Right lobe of liver (tissue), 6 donors: ENCODE results near the gene UAP1L1. TPM values are rescaled to one million over a fixed set of nuclear protein-coding genes. Genes with fewer than 3 reads are reported as not detected.
"Not testable (repeated sequence)": the region's sequence is repeated elsewhere in the genome, so short reads cannot be mapped to it uniquely, and the experiment has no call there.

Experiments
- ATAC-seq, 4 donors: fragments of 200-7000 bp; cut with Tn5 transposase; one replicate each; pipeline ENCODE4 v1.9.1; 2020; ENCODE audit warnings: mild to moderate bottlenecking in 4 of 4, moderate library complexity in 4 of 4
- DNase-seq, 3 donors: peaks; one replicate each; pipeline ENCODE4 v3.0.0-alpha.2; 2020
- H3K27ac ChIP-seq, 3 donors: fragments of 200-600 bp; one replicate each; pipeline ENCODE4 v1.8.0; 2022
- H3K27me3 ChIP-seq, 2 donors: fragments of 200-600 bp; one replicate each; pipeline ENCODE4 v1.8.0; 2022
- H3K36me3 ChIP-seq, 4 donors: fragments of 200-600 bp; sonication (generic) in 1 of 4; one replicate each; pipeline versions ENCODE4 v1.5.1 to v1.8.0; 2017 to 2022; ENCODE audit warnings: control low read depth in 1 of 4
- H3K4me1 ChIP-seq, 4 donors: fragments of 200-600 bp; sonication (generic) in 1 of 4; one replicate each; pipeline versions ENCODE4 v1.5.1 to v1.8.0; 2017 to 2022; ENCODE audit warnings: control low read depth in 1 of 4
- H3K4me3 ChIP-seq, 3 donors: fragments of 200-600 bp; one replicate each; pipeline ENCODE4 v1.8.0; 2022
- H3K9me3 ChIP-seq, 4 donors: fragments of 200-600 bp; sonication (generic) in 1 of 4; one replicate each; pipeline versions ENCODE4 v1.5.1 to v1.8.0; 2017 to 2022; ENCODE audit warnings: control low read depth in 1 of 4
- POLR2A ChIP-seq: fragments of 450-650 bp; IDR thresholded peaks from one replicate; pipeline ENCODE4 v1.6.1; 2017; ENCODE audit warnings: antibody characterized with exemption, mild to moderate bottlenecking
- WGBS: methylation state at CpG from one replicate; pipeline ENCODE4 v1.1.6; 2018; ENCODE audit warnings: low coverage, low lambda C conversion rate; ENCODE audit not compliant: insufficient coverage; ENCODE audit errors: missing lambda C conversion rate; 5-methylcytosine and 5-hydroxymethylcytosine counted together
- intact Hi-C, 2 donors: fragments of 100-400 bp; cut with DNase I; formaldehyde crosslinking; loops; one replicate each; pipeline versions ENCODE4 v1.11.2 to v1.14.1; 2022
- total RNA-seq, 6 experiments: library from RNA; depleted of rRNA in 2 of 6; stranded (reverse); fragments of >200 nt in 2 of 6; fragmentation: NEBNext Ultra II Directional in 3 of 6; extraction: Animal tissue kit (Norgen Biotek cat#: 25700) in 3 of 6; gene quantifications; one replicate each; pipeline versions ENCODE4 v1.1.0 to v1.2.4, GENCODE V29; 2016 to 2023
- TF ChIP-seq, protein P1 (sequence below), 4 donors: fragments of 200-600 bp in 3 of 4; fragments of 450-650 bp in 1 of 4; IDR thresholded peaks; one replicate each; pipeline versions ENCODE4 v1.5.1 to v1.8.0; 2016 to 2022; ENCODE audit warnings: antibody characterized with exemption in 4 of 4, mild to moderate bottlenecking in 2 of 4
- donor health status: DM: no; HTN: yes; CAD: no.
- donor health status: DM: no; HTN: no; CAD: no.
- donor health status: DM: no; HTN: no; CAD: no.
- donor health status: DM: no; HTN: yes; CAD: no.
- donor health status: DM: no; HTN: yes; CAD: no.

The UAP1L1 gene
- total RNA-seq, 6 experiments from 2014 or later = 1.3 to 4.9 (median 1.9) TPM

- Histone ChIP-seq H3K27me3 (no peaks in the 10 kb centered on the region), H3K9me3 (no peaks in the 10 kb centered on the region), H3K4me1 (no peaks in the 10 kb centered on the region), H3K4me3 (no peak overlapping the region), H3K27ac (no peak overlapping the region), H3K36me3 (no peaks in the 10 kb centered on the region)
- WGBS = 73% methylated on average over 8 of the region's 15 CpGs
- TF ChIP-seq, protein P1, sequence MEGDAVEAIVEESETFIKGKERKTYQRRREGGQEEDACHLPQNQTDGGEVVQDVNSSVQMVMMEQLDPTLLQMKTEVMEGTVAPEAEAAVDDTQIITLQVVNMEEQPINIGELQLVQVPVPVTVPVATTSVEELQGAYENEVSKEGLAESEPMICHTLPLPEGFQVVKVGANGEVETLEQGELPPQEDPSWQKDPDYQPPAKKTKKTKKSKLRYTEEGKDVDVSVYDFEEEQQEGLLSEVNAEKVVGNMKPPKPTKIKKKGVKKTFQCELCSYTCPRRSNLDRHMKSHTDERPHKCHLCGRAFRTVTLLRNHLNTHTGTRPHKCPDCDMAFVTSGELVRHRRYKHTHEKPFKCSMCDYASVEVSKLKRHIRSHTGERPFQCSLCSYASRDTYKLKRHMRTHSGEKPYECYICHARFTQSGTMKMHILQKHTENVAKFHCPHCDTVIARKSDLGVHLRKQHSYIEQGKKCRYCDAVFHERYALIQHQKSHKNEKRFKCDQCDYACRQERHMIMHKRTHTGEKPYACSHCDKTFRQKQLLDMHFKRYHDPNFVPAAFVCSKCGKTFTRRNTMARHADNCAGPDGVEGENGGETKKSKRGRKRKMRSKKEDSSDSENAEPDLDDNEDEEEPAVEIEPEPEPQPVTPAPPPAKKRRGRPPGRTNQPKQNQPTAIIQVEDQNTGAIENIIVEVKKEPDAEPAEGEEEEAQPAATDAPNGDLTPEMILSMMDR (IDR thresholded peaks at IDR 0.05) = no peak
- TF ChIP-seq POLR2A = no peak
- intact Hi-C loops = no loop called here
- no peak for DNase-seq
- ATAC-seq = no peak
Measured at GRCh38 chr9:137062384-137062783, 14.9 kb upstream of the UAP1L1 start.

- ATAC-seq, H3K4me3 ChIP-seq, H3K27me3 ChIP-seq, H3K27ac ChIP-seq, H3K9me3 ChIP-seq, intact Hi-C loops, H3K4me1 ChIP-seq, H3K36me3 ChIP-seq, DNase-seq: not testable (repeated sequence)
- no CpG with 5 or more reads among the region's 9 CpGs for WGBS
Measured at GRCh38 chr9:137062798-137063197, 14.5 kb upstream of the UAP1L1 start.

GRCh38 chr9:137063311-137064026 lies 13.8 kb upstream of the UAP1L1 start:
- Histone ChIP-seq H3K4me3 (no peak overlapping the region), H3K36me3 (no peaks in the 10 kb centered on the region), H3K4me1 (no peaks in the 10 kb centered on the region), H3K27me3 (peaks cover 0 to under 1% of the 10 kb centered on the region in 2 donors), H3K9me3 (no peaks in the 10 kb centered on the region), H3K27ac (no peak overlapping the region)
- DNase-seq (no peak), ATAC-seq (no peak)
- intact Hi-C loops = no loop called here
- WGBS = no CpG with 5 or more reads among the region's 26 CpGs
- TF ChIP-seq, protein P1 (IDR thresholded peaks at IDR 0.05) = no peak
- TF ChIP-seq POLR2A = no peak

DNA sequence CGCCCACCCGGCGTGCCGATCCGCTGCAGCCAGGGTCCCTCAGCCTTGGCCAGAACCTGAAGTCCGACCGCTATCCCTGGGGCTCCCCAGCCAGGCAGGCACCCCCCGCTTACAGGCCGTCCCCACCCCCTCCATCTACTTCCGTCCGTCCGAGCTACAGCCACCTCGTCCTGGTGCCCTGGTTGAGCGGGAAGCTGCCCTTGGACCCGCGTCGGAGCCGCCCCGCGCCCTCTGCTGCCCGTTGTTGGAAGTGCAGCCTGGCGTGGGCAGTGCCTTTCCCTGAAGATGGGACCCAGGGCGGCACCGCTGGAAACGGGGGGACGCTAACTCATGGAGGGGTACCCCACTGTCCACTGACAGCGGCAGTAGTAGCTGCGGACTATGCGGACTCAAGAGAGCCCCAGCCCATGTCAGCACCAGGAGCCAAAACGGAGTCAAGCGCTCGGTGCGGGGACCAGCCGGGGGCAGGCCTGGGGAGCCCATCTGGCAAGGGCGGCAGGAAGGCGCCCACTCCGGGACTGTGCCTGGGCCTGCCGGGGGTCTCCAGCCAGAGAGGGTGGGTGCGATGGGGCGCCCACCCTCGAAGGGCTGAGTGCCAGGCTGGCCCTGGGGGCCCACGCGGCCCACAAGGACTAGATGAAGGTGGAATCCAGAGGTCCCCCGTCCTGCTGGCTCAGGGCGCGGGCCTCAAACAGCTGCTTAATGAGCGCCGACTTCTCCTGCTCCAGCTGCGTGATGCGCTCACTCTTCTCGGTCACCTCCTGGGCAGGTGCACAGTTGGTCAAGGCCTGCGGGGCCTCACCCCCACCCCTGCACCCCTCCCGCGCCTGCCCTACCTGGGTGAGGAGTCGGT lies 13.1 kb upstream of the UAP1L1 start:
- peak; percentile 73 to 88 (median 82) for ATAC-seq
- no peaks in the 10 kb centered on the region for H3K9me3 ChIP-seq
- TF ChIP-seq POLR2A = no peak
- TF ChIP-seq, protein P1 (IDR thresholded peaks at IDR 0.05) = peak; percentile 91 to 98 (median 92)
- peaks cover 0 to 8% of the 10 kb centered on the region in 2 donors for H3K27me3 ChIP-seq
- H3K4me3 ChIP-seq = no peak overlapping the region
- H3K36me3 ChIP-seq = no peaks in the 10 kb centered on the region
- 0% methylated on average over 2 of the region's 55 CpGs for WGBS
- H3K4me1 ChIP-seq = no peaks in the 10 kb centered on the region
- H3K27ac ChIP-seq = no peak overlapping the region
- peak; percentile 70 to 82 (median 77) for DNase-seq
- intact Hi-C loops = no loop called here

GRCh38 chr9:137064880-137065164 lies 12.5 kb upstream of the UAP1L1 start:
- Histone ChIP-seq H3K27me3 (peaks cover 0 to 14% of the 10 kb centered on the region in 2 donors), H3K4me3 (no peak overlapping the region), H3K4me1 (no peaks in the 10 kb centered on the region), H3K9me3 (no peaks in the 10 kb centered on the region), H3K27ac (no peak overlapping the region), H3K36me3 (no peaks in the 10 kb centered on the region)
- no peak for DNase-seq
- ATAC-seq = no peak
- intact Hi-C loops = no loop called here
- WGBS = 20% methylated on average over 1 of the region's 12 CpGs
- TF ChIP-seq, protein P1 (IDR thresholded peaks at IDR 0.05) = no peak
- no peak for TF ChIP-seq POLR2A
